ENCODE measurements around the gene FAF1.

GRCh38 chr1:50858761-50859160 lies 101.3 kb downstream of the FAF1 start:
- TF ChIP-seq EZH2phosphoT487 (IDR thresholded peaks at IDR 0.05; ENCODE audit: borderline replicate concordance, low read length), result no peak
- TF ChIP-seq CTCF (IDR thresholded peaks at IDR 0.05; ENCODE audit: low read depth, low read length, poor library complexity, severe bottlenecking), result no peak

Measured in DOHH2 (cell line).